ENCODE data around the gene CYLD.

Gene CYLD

GRCh38 chr16:50724306-50724705 lies 17.6 kb upstream of the CYLD start:
- Histone ChIP-seq H3K27me3 (ENCODE audit: insufficient read depth, poor library complexity, severe bottlenecking) (no peaks in the 10 kb centered on the region), H3K4me3 (ENCODE audit: severe bottlenecking) (no peak overlapping the region), H3K9me3 (ENCODE audit: severe bottlenecking) (no peaks in the 10 kb centered on the region), H3K27ac (ENCODE audit: poor library complexity, severe bottlenecking) (no peak overlapping the region), H3K36me3 (ENCODE audit: low read depth) (no peaks in the 10 kb centered on the region), H3K4me1 (ENCODE audit: insufficient read depth, poor library complexity, severe bottlenecking) (peaks cover 6% of the 10 kb centered on the region)
- DNase-seq (ENCODE audit: low spot score), result no peak
- ATAC-seq (ENCODE audit: low read depth), result no peak
- TF ChIP-seq, protein P1, sequence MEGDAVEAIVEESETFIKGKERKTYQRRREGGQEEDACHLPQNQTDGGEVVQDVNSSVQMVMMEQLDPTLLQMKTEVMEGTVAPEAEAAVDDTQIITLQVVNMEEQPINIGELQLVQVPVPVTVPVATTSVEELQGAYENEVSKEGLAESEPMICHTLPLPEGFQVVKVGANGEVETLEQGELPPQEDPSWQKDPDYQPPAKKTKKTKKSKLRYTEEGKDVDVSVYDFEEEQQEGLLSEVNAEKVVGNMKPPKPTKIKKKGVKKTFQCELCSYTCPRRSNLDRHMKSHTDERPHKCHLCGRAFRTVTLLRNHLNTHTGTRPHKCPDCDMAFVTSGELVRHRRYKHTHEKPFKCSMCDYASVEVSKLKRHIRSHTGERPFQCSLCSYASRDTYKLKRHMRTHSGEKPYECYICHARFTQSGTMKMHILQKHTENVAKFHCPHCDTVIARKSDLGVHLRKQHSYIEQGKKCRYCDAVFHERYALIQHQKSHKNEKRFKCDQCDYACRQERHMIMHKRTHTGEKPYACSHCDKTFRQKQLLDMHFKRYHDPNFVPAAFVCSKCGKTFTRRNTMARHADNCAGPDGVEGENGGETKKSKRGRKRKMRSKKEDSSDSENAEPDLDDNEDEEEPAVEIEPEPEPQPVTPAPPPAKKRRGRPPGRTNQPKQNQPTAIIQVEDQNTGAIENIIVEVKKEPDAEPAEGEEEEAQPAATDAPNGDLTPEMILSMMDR (IDR thresholded peaks at IDR 0.05; ENCODE audit: poor library complexity, severe bottlenecking), result no peak

DNA sequence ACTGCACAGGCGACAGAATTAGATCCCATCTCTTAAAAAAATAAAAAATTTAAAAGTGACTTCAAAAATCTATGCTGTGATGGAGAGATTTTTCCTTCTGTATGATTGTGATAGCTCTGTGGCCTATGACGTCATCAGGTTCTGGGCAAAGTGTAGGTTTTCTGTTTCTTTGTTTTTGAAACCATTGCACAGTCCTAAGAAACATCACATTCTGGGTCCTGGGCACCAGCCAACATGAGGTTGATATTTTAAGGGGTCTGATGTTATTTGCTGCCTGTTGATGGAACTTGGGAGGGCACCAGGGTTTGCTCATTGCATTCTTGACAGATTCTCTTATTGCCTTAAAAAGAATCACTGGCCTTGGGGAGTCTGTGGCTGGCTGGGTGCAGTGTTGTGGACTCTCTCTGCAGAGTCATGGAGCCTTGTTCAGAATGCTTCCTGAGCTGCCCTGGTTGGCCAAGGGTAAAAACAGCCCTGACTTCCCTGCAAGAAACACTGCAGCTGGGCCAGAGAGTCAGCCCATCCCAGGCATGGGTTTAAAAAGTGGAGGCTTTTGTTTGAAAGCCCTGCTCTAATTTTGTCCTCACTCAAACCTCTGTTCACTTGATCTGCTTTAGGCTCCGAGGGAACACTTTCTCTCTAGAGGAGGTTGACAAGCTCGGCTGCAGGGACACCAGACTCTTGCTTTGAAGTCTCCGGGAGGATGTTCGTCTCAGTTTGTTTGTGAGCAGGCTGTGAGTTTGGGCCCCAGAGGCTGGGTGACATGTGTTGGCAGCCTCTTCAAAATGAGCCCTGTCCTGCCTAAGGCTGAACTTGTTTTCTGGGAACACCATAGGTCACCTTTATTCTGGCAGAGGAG lies 10.5 kb upstream of the CYLD start:
- no peaks in the 10 kb centered on the region for H3K27me3 ChIP-seq (ENCODE audit: insufficient read depth, poor library complexity, severe bottlenecking)
- H3K9me3 ChIP-seq (ENCODE audit: severe bottlenecking), result no peaks in the 10 kb centered on the region
- TF ChIP-seq, protein P1 (IDR thresholded peaks at IDR 0.05; ENCODE audit: poor library complexity, severe bottlenecking), result no peak
- no peak for DNase-seq (ENCODE audit: low spot score)
- no peak for ATAC-seq (ENCODE audit: low read depth)
- no peaks in the 10 kb centered on the region for H3K36me3 ChIP-seq (ENCODE audit: low read depth)
- no peak overlapping the region for H3K27ac ChIP-seq (ENCODE audit: poor library complexity, severe bottlenecking)
- no peak overlapping the region for H3K4me3 ChIP-seq (ENCODE audit: severe bottlenecking)
- H3K4me1 ChIP-seq (ENCODE audit: insufficient read depth, poor library complexity, severe bottlenecking), result no peaks in the 10 kb centered on the region

DNA sequence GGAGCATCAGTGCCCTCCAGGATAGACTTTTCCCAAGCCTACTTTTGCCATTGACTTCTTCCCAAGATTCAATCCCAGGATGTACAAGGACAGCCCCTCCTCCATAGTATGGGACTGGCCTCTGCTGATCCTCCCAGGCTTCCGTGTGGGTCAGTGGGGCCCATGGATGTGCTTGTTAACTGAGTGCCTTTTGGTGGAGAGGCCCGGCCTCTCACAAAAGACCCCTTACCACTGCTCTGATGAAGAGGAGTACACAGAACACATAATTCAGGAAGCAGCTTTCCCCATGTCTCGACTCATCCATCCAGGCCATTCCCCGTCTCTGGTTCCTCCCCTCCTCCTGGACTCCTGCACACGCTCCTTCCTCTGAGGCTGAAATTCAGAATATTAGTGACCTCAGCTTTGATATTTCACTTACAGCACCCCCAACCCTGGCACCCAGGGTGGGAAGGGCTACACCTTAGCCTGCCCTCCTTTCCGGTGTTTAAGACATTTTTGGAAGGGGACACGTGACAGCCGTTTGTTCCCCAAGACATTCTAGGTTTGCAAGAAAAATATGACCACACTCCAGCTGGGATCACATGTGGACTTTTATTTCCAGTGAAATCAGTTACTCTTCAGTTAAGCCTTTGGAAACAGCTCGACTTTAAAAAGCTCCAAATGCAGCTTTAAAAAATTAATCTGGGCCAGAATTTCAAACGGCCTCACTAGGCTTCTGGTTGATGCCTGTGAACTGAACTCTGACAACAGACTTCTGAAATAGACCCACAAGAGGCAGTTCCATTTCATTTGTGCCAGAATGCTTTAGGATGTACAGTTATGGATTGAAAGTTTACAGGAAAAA lies 9.7 kb upstream of the CYLD start:
- no peak for ATAC-seq (ENCODE audit: low read depth)
- TF ChIP-seq, protein P1 (IDR thresholded peaks at IDR 0.05; ENCODE audit: poor library complexity, severe bottlenecking), result no peak
- Histone ChIP-seq H3K4me1 (ENCODE audit: insufficient read depth, poor library complexity, severe bottlenecking) (no peaks in the 10 kb centered on the region), H3K4me3 (ENCODE audit: severe bottlenecking) (no peak overlapping the region), H3K27ac (ENCODE audit: poor library complexity, severe bottlenecking) (no peak overlapping the region), H3K9me3 (ENCODE audit: severe bottlenecking) (no peaks in the 10 kb centered on the region), H3K36me3 (ENCODE audit: low read depth) (no peaks in the 10 kb centered on the region), H3K27me3 (ENCODE audit: insufficient read depth, poor library complexity, severe bottlenecking) (no peaks in the 10 kb centered on the region)
- DNase-seq (ENCODE audit: low spot score), result no peak

GRCh38 chr16:50733468-50733867 lies 8.4 kb upstream of the CYLD start:
- ATAC-seq (ENCODE audit: low read depth) (no peak), DNase-seq (ENCODE audit: low spot score) (no peak)
- no peak overlapping the region for H3K27ac ChIP-seq (ENCODE audit: poor library complexity, severe bottlenecking)
- H3K27me3 ChIP-seq (ENCODE audit: insufficient read depth, poor library complexity, severe bottlenecking), result no peaks in the 10 kb centered on the region
- no peaks in the 10 kb centered on the region for H3K9me3 ChIP-seq (ENCODE audit: severe bottlenecking)
- no peaks in the 10 kb centered on the region for H3K4me1 ChIP-seq (ENCODE audit: insufficient read depth, poor library complexity, severe bottlenecking)
- no peaks in the 10 kb centered on the region for H3K36me3 ChIP-seq (ENCODE audit: low read depth)
- no peak overlapping the region for H3K4me3 ChIP-seq (ENCODE audit: severe bottlenecking)
- TF ChIP-seq, protein P1 (IDR thresholded peaks at IDR 0.05; ENCODE audit: poor library complexity, severe bottlenecking), result no peak

Measured in RWPE2 (cell line).